ENCODE data around the gene FAM3A. TPM values are rescaled to one million over a fixed set of nuclear protein-coding genes. Genes with fewer than 3 reads are reported as not detected.

The FAM3A gene
- total and polyA plus RNA-seq, 10 donors = 29.1 to 54.5 (median 35.0) TPM

- 91 to 100% (median 92%) methylated on average over 4 to 9 of the region's 9 CpGs for WGBS, 5 donors
- intact Hi-C loops (cut with DNase I; ENCODE audit: low total_unique reads) = no loop called here
- peaks cover 0 to 93% (median 48%) of the 10 kb centered on the region in 6 donors for H3K36me3 ChIP-seq
These were observed 46.9 kb downstream of the FAM3A start for GRCh38 chrX:154469114-154469513.

GRCh38 chrX:154468217-154468616, 47.8 kb downstream of the FAM3A start:
- DNase-seq = no peak

More at GRCh38 chrX:154469114-154469513, 46.9 kb downstream of the FAM3A start:
- H3K4me3 ChIP-seq = no peak overlapping the region
- no peaks in the 10 kb centered on the region for H3K9me3 ChIP-seq
- no peaks in the 10 kb centered on the region for H3K27me3 ChIP-seq (replicated peaks in 1 of 7)
- no peak overlapping the region for H3K27ac ChIP-seq
- H3K4me1 ChIP-seq = no peaks in the 10 kb centered on the region
- no peak for TF ChIP-seq CTCF (IDR thresholded peaks at IDR 0.05 in 8 of 11, conservative IDR thresholded peaks at IDR 0.05 in 3 of 11)
- DNase-seq = no peak

GRCh38 chrX:154467556-154467955, 48.5 kb downstream of the FAM3A start:
- TF ChIP-seq POLR2AphosphoS5 (IDR thresholded peaks at IDR 0.05) = no peak
- TF ChIP-seq POLR2A (IDR thresholded peaks at IDR 0.05) = no peak
- TF ChIP-seq CTCF (IDR thresholded peaks at IDR 0.05 in 8 of 11, conservative IDR thresholded peaks at IDR 0.05 in 3 of 11) = no peak
- intact Hi-C loops (cut with DNase I; ENCODE audit: low total_unique reads) = no loop called here
- no peaks in the 10 kb centered on the region for H3K4me1 ChIP-seq
- no peak for DNase-seq
- 85 to 98% (median 94%) methylated on average over 4 to 21 of the region's 21 CpGs for WGBS, 5 donors
- peaks cover 0 to 100% (median 48%) of the 10 kb centered on the region in 6 donors for H3K36me3 ChIP-seq
- no peak overlapping the region for H3K4me3 ChIP-seq
- H3K9me3 ChIP-seq = no peaks in the 10 kb centered on the region
- no peaks in the 10 kb centered on the region for H3K27me3 ChIP-seq (replicated peaks in 1 of 7)
- no peak overlapping the region for H3K27ac ChIP-seq

More at GRCh38 chrX:154468217-154468616, 47.8 kb downstream of the FAM3A start:
- intact Hi-C loops (cut with DNase I; ENCODE audit: low total_unique reads) = no loop called here
- H3K27me3 ChIP-seq (replicated peaks in 1 of 7) = no peaks in the 10 kb centered on the region
- H3K4me1 ChIP-seq = no peaks in the 10 kb centered on the region
- no peak for TF ChIP-seq CTCF (IDR thresholded peaks at IDR 0.05 in 8 of 11, conservative IDR thresholded peaks at IDR 0.05 in 3 of 11)
- TF ChIP-seq POLR2AphosphoS5 (IDR thresholded peaks at IDR 0.05) = no peak
- no peak for TF ChIP-seq POLR2A (IDR thresholded peaks at IDR 0.05)
- H3K9me3 ChIP-seq = no peaks in the 10 kb centered on the region
- peaks cover 0 to 100% (median 48%) of the 10 kb centered on the region in 6 donors for H3K36me3 ChIP-seq
- no peak overlapping the region for H3K27ac ChIP-seq
- 94 to 96% (median 95%) methylated on average over 11 to 23 of the region's 23 CpGs for WGBS, 5 donors
- no peak overlapping the region for H3K4me3 ChIP-seq

DNA sequence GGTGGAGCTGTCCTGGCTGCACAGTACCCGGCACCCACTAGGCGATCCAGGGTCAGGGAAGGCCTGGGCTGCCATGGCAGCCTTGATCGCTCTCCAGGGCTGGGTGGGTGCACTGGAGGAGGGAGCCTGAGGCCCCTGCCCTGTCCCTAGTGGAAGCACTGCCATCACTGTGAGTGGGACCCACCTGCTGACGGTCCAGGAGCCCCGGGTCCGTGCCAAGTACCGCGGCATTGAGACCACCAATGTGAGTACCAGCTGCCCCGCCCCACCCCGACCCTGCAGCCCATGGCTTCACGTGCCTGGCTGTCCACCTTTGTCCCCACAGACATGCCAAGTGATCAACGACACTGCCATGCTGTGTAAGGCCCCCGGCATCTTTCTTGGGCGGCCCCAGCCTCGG, 49.1 kb downstream of the FAM3A start:
- Histone ChIP-seq H3K4me3 (no peak overlapping the region), H3K36me3 (peaks cover 0 to 100% (median 48%) of the 10 kb centered on the region in 6 donors), H3K4me1 (no peaks in the 10 kb centered on the region), H3K27me3 (replicated peaks in 1 of 7) (no peaks in the 10 kb centered on the region), H3K27ac (no peak overlapping the region), H3K9me3 (no peaks in the 10 kb centered on the region)
- intact Hi-C loops (cut with DNase I; ENCODE audit: low total_unique reads) = no loop called here
- DNase-seq = no peak
- TF ChIP-seq CTCF (IDR thresholded peaks at IDR 0.05 in 8 of 11, conservative IDR thresholded peaks at IDR 0.05 in 3 of 11) = no peak
- TF ChIP-seq POLR2A (IDR thresholded peaks at IDR 0.05) = no peak
- no peak for TF ChIP-seq POLR2AphosphoS5 (IDR thresholded peaks at IDR 0.05)
- 89 to 100% (median 93%) methylated on average over 4 to 15 of the region's 15 CpGs for WGBS, 5 donors

All from spleen (tissue), 11 donors.